H9 (cell line): ENCODE measurements around the gene VTA1. TPM values are rescaled to one million over a fixed set of nuclear protein-coding genes. Genes with fewer than 3 reads are reported as not detected.

ENCODE experiments used
- DNase-seq: peaks from one replicate; pipeline ENCODE4 v3.0.0-alpha.2; 2017
- H2AFZ ChIP-seq: one replicate; pipeline ENCODE4 v1.6.1; 2013; ENCODE audit warnings: mild to moderate bottlenecking, low read length, control low read depth, moderate library complexity
- H2AK5ac ChIP-seq: 2 replicates; pipeline ENCODE4 v1.6.1; 2013; ENCODE audit warnings: low read length, control low read depth, mixed read lengths; ENCODE audit not compliant: insufficient read length
- H2BK120ac ChIP-seq: one replicate; pipeline ENCODE4 v1.6.1; 2013; ENCODE audit warnings: low read depth, mild to moderate bottlenecking, low read length, control low read depth, inconsistent platforms; ENCODE audit not compliant: poor library complexity, severe bottlenecking
- H2BK12ac ChIP-seq: 2 replicates; pipeline ENCODE4 v1.6.1; 2013; ENCODE audit warnings: low read length, control low read depth, mixed read lengths, low read depth; ENCODE audit not compliant: insufficient read length
- H2BK15ac ChIP-seq: 2 replicates; pipeline ENCODE4 v1.6.1; 2013; ENCODE audit warnings: low read depth, low read length, control low read depth
- H2BK20ac ChIP-seq: one replicate; pipeline ENCODE4 v1.6.1; 2013; ENCODE audit warnings: low read depth, mild to moderate bottlenecking, low read length, control low read depth, inconsistent platforms; ENCODE audit not compliant: poor library complexity, severe bottlenecking
- H2BK5ac ChIP-seq: 2 replicates; pipeline ENCODE4 v1.6.1; 2013; ENCODE audit warnings: low read length, control low read depth, mixed read lengths; ENCODE audit not compliant: insufficient read length
- H3K14ac ChIP-seq: 2 replicates; pipeline ENCODE4 v1.6.1; 2013; ENCODE audit warnings: low read length, control low read depth; ENCODE audit not compliant: insufficient read depth
- H3K18ac ChIP-seq: 2 replicates; pipeline ENCODE4 v1.6.1; 2013; ENCODE audit warnings: low read depth, mild to moderate bottlenecking, mixed read lengths, low read length, control low read depth; ENCODE audit not compliant: insufficient read length
- H3K23ac ChIP-seq: 2 replicates; pipeline ENCODE4 v1.6.1; 2013; ENCODE audit warnings: low read length, control low read depth, mixed read lengths, low read depth; ENCODE audit not compliant: insufficient read length
- H3K23me2 ChIP-seq: 2 replicates; pipeline ENCODE4 v1.6.1; 2013; ENCODE audit warnings: low read depth, mild to moderate bottlenecking, mixed read lengths, low read length, control low read depth; ENCODE audit not compliant: insufficient read length, poor library complexity, severe bottlenecking
- H3K27ac ChIP-seq: 2 replicates; pipeline ENCODE4 v1.5.1; 2013; ENCODE audit warnings: low read length, control low read depth, mixed read lengths, low read depth; ENCODE audit not compliant: insufficient read length
- H3K27me3 ChIP-seq: 2 replicates; pipeline ENCODE4 v1.6.1; 2013; ENCODE audit warnings: low read length, control low read depth, inconsistent platforms; ENCODE audit not compliant: insufficient read depth
- H3K4ac ChIP-seq: 2 replicates; pipeline ENCODE4 v1.6.1; 2013; ENCODE audit warnings: low read depth, mild to moderate bottlenecking, control low read depth, inconsistent platforms, low read length, moderate library complexity
- H3K4me1 ChIP-seq: 2 replicates; pipeline ENCODE4 v1.6.1; 2013; ENCODE audit warnings: low read length, control low read depth, inconsistent platforms; ENCODE audit not compliant: insufficient read depth
- H3K4me2 ChIP-seq: 2 replicates; pipeline ENCODE4 v1.6.1; 2013; ENCODE audit warnings: low read length, control low read depth, mixed read lengths; ENCODE audit not compliant: insufficient read length, insufficient read depth
- H3K56ac ChIP-seq: 2 replicates; pipeline ENCODE4 v1.6.1; 2013; ENCODE audit warnings: low read depth, mild to moderate bottlenecking, mixed read lengths, low read length, control low read depth; ENCODE audit not compliant: insufficient read length
- H3K79me1 ChIP-seq: 2 replicates; pipeline ENCODE4 v1.6.1; 2013; ENCODE audit warnings: low read depth, mild to moderate bottlenecking, moderate library complexity, low read length, control low read depth, inconsistent platforms; ENCODE audit not compliant: insufficient read depth, poor library complexity, severe bottlenecking
- H3K79me2 ChIP-seq: 2 replicates; pipeline ENCODE4 v1.6.1; 2013; ENCODE audit warnings: low read length, control low read depth, inconsistent platforms; ENCODE audit not compliant: insufficient read depth
- H3K9ac ChIP-seq: 2 replicates; pipeline ENCODE4 v1.6.1; 2013; ENCODE audit warnings: low read length, control low read depth, mixed read lengths; ENCODE audit not compliant: insufficient read length; ENCODE audit errors: extremely low read depth
- H3K9me3 ChIP-seq: one replicate; pipeline ENCODE4 v1.6.1; 2013; ENCODE audit warnings: low read depth, low read length, inconsistent platforms; ENCODE audit not compliant: control insufficient read depth
- H3T11ph ChIP-seq: one replicate; pipeline ENCODE4 v1.6.1; 2013; ENCODE audit warnings: mild to moderate bottlenecking, low read length, control low read depth, inconsistent platforms
- H4K20me1 ChIP-seq: one replicate; pipeline ENCODE4 v1.6.1; 2013; ENCODE audit not compliant: control insufficient read depth, insufficient read length, insufficient read depth
- H4K5ac ChIP-seq: 2 replicates; pipeline ENCODE4 v1.6.1; 2013; ENCODE audit warnings: low read depth, mild to moderate bottlenecking, mixed read lengths, low read length, control low read depth; ENCODE audit not compliant: insufficient read length
- H4K8ac ChIP-seq: replicated peaks from 2 replicates; pipeline ENCODE4 v1.6.1; 2013; ENCODE audit warnings: low read length, control low read depth, mixed read lengths, low read depth; ENCODE audit not compliant: insufficient read length
- H4K91ac ChIP-seq: 2 replicates; pipeline ENCODE4 v1.6.1; 2013; ENCODE audit warnings: low read depth, mild to moderate bottlenecking, moderate library complexity, mixed read lengths, low read length, control low read depth; ENCODE audit not compliant: insufficient read length
- H3K27ac Mint-ChIP-seq, 3 experiments: 2 replicates in 2 of 3; 3 replicates in 1 of 3; pipeline ENCODE4 v1.8.0; 2020 to 2021; ENCODE audit warnings: mixed read lengths in 3 of 3, mild to moderate bottlenecking in 1 of 3, moderate library complexity in 1 of 3
- H3K27me3 Mint-ChIP-seq: 2 replicates; pipeline ENCODE4 v1.8.0; 2021; ENCODE audit warnings: low read depth, mild to moderate bottlenecking, moderate library complexity, mixed read lengths
- H3K36me3 Mint-ChIP-seq, 3 experiments: 2 replicates in 2 of 3; 3 replicates in 1 of 3; pipeline ENCODE4 v1.8.0; 2020 to 2021; ENCODE audit warnings: low read depth in 3 of 3, mixed read lengths in 3 of 3; ENCODE audit not compliant: insufficient read depth in 1 of 3
- H3K4me1 Mint-ChIP-seq, 2 experiments: 2 replicates each; pipeline ENCODE4 v1.8.0; 2020; ENCODE audit warnings: mixed read lengths in 2 of 2
- H3K4me3 Mint-ChIP-seq, 2 experiments: 2 replicates in 1 of 2; 3 replicates in 1 of 2; pipeline ENCODE4 v1.8.0; 2020 to 2021; ENCODE audit warnings: mild to moderate bottlenecking in 2 of 2, mixed read lengths in 2 of 2, moderate library complexity in 1 of 2
- H3K9me3 Mint-ChIP-seq, 2 experiments: 2 replicates in 1 of 2; 3 replicates in 1 of 2; pipeline ENCODE4 v1.8.0; 2020; ENCODE audit warnings: mild to moderate bottlenecking in 2 of 2, mixed read lengths in 2 of 2, moderate library complexity in 1 of 2
- WGBS: extraction: QIAGEN DNeasy Blood & Tissue Kit; methylation state at CpG from one replicate; pipeline ENCODE4 v1.1.7; 2013; ENCODE audit warnings: missing lambda C conversion rate, low lambda C conversion rate, mixed read lengths; ENCODE audit not compliant: insufficient read length; ENCODE audit errors: extremely low coverage; 5-methylcytosine and 5-hydroxymethylcytosine counted together
- total RNA-seq: library from RNA; stranded (reverse); gene quantifications from 2 replicates; pipeline ENCODE4 v1.2.1, GENCODE V29; 2021
- TF ChIP-seq, protein P1 (sequence below): fragments of 200-600 bp; sonication (generic); conservative IDR thresholded peaks from 3 replicates; pipeline ENCODE4 v1.8.0; 2021; ENCODE audit warnings: antibody characterized with exemption, mild to moderate bottlenecking

VTA1 gene
- total RNA-seq, 1 experiment from 2014 or later: 63.1 TPM

DNA sequence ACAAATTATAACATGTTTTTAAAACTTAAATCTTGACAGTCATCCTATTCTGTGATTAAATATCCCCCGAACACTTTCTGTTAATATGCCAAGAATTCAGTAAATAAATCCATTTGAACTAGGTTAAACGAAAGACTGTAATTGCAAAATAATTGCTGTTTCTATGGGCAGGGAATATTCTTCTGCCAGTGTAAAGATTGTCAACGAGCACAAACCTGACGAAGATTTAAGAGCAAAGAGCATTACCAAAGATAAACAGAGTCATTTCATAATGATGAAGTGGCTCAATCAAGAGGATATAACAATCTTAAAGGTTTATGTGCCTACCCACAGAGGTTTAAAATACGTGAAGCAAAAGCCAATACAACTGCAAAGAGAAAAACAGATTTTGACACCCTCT lies 78.5 kb downstream of the VTA1 start:
- H2AFZ ChIP-seq: no peak overlapping the region
- no peaks in the 10 kb centered on the region for H3K79me2 ChIP-seq
- no peak overlapping the region for H3K4me2 ChIP-seq
- WGBS: no CpG with 5 or more reads among the region's 5 CpGs
- H3K9me3 ChIP-seq: no peaks in the 10 kb centered on the region
- H3K56ac ChIP-seq: no peak overlapping the region
- H4K20me1 ChIP-seq: no peaks in the 10 kb centered on the region
- no peak overlapping the region for H2BK12ac ChIP-seq
- H4K91ac ChIP-seq: no peak overlapping the region
- no peaks in the 10 kb centered on the region for H3K27me3 Mint-ChIP-seq
- no peak overlapping the region for H3K14ac ChIP-seq
- no peak overlapping the region for H3K27ac Mint-ChIP-seq
- H3K23me2 ChIP-seq: no peaks in the 10 kb centered on the region
- H2BK20ac ChIP-seq: no peak overlapping the region
- H3K9ac ChIP-seq: no peak overlapping the region
- no peak for DNase-seq
- H3K23ac ChIP-seq: no peak overlapping the region
- no peaks in the 10 kb centered on the region for H3K36me3 Mint-ChIP-seq
- no peak overlapping the region for H4K5ac ChIP-seq
- TF ChIP-seq, protein P1, sequence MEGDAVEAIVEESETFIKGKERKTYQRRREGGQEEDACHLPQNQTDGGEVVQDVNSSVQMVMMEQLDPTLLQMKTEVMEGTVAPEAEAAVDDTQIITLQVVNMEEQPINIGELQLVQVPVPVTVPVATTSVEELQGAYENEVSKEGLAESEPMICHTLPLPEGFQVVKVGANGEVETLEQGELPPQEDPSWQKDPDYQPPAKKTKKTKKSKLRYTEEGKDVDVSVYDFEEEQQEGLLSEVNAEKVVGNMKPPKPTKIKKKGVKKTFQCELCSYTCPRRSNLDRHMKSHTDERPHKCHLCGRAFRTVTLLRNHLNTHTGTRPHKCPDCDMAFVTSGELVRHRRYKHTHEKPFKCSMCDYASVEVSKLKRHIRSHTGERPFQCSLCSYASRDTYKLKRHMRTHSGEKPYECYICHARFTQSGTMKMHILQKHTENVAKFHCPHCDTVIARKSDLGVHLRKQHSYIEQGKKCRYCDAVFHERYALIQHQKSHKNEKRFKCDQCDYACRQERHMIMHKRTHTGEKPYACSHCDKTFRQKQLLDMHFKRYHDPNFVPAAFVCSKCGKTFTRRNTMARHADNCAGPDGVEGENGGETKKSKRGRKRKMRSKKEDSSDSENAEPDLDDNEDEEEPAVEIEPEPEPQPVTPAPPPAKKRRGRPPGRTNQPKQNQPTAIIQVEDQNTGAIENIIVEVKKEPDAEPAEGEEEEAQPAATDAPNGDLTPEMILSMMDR: no peak
- H3K4me1 ChIP-seq: no peaks in the 10 kb centered on the region
- H3K27ac ChIP-seq: no peak overlapping the region
- no peak overlapping the region for H3K18ac ChIP-seq
- no peak overlapping the region for H4K8ac ChIP-seq
- H2AK5ac ChIP-seq: no peak overlapping the region
- H2BK5ac ChIP-seq: no peak overlapping the region
- no peak overlapping the region for H2BK120ac ChIP-seq
- no peak overlapping the region for H3K4ac ChIP-seq
- no peaks in the 10 kb centered on the region for H3K4me1 Mint-ChIP-seq
- no peaks in the 10 kb centered on the region for H3K27me3 ChIP-seq
- no peak overlapping the region for H2BK15ac ChIP-seq
- no peak overlapping the region for H3K4me3 Mint-ChIP-seq
- H3K9me3 Mint-ChIP-seq: peaks cover 6 to 14% of the 10 kb centered on the region in 2 experiments; a peak in 4 of 5 replicates
- no peak overlapping the region for H3T11ph ChIP-seq
- H3K79me1 ChIP-seq: no peaks in the 10 kb centered on the region
